Bronchial epithelial cell (primary cell): Measurements from ENCODE around the gene RAB40C. TPM values are rescaled to one million over a fixed set of nuclear protein-coding genes. Genes with fewer than 3 reads are reported as not detected.

Experiments
- DNase-seq: peaks from one replicate; pipeline ENCODE4 v3.0.0-alpha.2; 2010; ENCODE audit warnings: low read depth
- FAIRE-seq: peaks from 2 replicates; lab custom pipeline; 2011; peaks lifted over from hg19 to GRCh38; lab: Jason Lieb, UNC
- H3K27me3 ChIP-seq: 2 replicates; pipeline ENCODE4 v1.5.1; 2011; ENCODE audit warnings: low read length; ENCODE audit not compliant: control insufficient read depth, insufficient read depth
- H3K36me3 ChIP-seq: 2 replicates; pipeline ENCODE4 v1.5.1; 2011; ENCODE audit warnings: low read length; ENCODE audit not compliant: control insufficient read depth, insufficient read depth
- H3K4me3 ChIP-seq: 2 replicates; pipeline ENCODE4 v1.5.1; 2011; ENCODE audit warnings: mild to moderate bottlenecking, low read depth, low read length, control low read depth
- total RNA-seq: library from RNA; depleted of rRNA; stranded (reverse); fragments of >200 nt; gene quantifications from 2 replicates; pipeline ENCODE4 v1.2.1, GENCODE V29; 2014
- TF ChIP-seq, protein P1 (sequence below): IDR thresholded peaks from 2 replicates; pipeline ENCODE4 v1.5.1; 2011; ENCODE audit warnings: mild to moderate bottlenecking, moderate library complexity, low read length, control low read depth, inconsistent platforms; ENCODE audit not compliant: insufficient read depth, severe bottlenecking

Gene RAB40C
- total RNA-seq, 1 donor from 2014 or later: 10.8 TPM

DNA sequence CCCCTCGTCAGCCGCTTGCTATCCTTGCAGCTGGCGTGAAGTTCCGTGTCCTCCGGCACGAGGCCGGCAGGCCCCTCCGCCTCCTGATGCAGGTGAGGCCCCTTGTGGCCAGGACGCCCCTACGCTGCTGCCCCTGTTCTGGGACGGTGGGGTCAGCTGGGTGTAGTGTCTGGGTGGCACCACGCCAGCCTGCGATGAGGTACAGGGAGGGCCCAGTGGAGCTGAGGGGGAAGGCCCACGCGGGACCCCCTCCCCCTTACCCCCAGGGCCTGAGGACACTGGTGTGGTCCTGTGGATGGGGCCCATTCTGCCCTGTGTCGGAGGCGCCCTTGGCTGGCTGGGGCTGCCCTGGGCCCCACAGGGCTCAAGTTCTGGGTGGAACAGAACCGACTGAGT is 7.7 kb upstream of the RAB40C start:
- Histone ChIP-seq H3K27me3 (no peaks in the 10 kb centered on the region), H3K36me3 (peaks cover 4% of the 10 kb centered on the region), H3K4me3 (no peak overlapping the region)
- no peak for FAIRE-seq
- no peak for DNase-seq
- TF ChIP-seq, protein P1, sequence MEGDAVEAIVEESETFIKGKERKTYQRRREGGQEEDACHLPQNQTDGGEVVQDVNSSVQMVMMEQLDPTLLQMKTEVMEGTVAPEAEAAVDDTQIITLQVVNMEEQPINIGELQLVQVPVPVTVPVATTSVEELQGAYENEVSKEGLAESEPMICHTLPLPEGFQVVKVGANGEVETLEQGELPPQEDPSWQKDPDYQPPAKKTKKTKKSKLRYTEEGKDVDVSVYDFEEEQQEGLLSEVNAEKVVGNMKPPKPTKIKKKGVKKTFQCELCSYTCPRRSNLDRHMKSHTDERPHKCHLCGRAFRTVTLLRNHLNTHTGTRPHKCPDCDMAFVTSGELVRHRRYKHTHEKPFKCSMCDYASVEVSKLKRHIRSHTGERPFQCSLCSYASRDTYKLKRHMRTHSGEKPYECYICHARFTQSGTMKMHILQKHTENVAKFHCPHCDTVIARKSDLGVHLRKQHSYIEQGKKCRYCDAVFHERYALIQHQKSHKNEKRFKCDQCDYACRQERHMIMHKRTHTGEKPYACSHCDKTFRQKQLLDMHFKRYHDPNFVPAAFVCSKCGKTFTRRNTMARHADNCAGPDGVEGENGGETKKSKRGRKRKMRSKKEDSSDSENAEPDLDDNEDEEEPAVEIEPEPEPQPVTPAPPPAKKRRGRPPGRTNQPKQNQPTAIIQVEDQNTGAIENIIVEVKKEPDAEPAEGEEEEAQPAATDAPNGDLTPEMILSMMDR: no peak

DNA sequence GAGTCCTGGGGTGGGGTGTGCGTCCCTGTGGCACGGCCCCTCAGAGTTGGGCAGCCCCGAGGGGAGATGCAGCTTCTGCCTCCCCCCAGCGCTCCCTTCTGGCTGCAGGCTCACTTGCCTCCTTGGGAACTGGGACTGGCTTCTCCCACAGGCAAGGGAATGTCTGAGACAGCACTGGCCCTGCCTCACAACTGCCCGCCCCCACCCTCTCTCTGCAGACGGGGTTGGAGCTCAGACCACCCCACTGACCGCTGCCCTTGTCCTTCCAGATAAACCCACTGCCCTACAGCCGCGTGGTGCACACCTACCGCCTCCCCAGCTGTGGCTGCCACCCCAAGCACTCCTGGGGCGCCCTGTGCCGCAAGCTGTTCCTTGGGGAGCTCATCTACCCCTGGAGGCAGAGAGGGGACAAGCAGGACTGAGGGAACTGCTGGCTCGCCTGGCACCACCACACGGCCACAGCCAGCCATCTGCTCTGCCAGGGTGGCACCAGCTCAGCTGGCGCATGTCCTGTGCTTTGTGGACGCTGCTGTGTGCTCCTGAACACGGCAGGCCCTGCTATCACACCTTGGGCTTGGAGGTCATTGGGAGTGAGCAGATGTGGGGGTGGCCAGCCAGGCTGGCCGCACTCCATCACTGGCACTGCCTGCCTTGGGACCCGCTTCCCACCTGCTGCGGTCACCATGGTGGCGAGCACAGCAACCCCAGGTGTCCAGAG is 7.1 kb upstream of the RAB40C start:
- TF ChIP-seq, protein P1: no peak
- FAIRE-seq (no peak), DNase-seq (no peak)
- Histone ChIP-seq H3K36me3 (peaks cover 4% of the 10 kb centered on the region), H3K27me3 (no peaks in the 10 kb centered on the region), H3K4me3 (no peak overlapping the region)

DNA sequence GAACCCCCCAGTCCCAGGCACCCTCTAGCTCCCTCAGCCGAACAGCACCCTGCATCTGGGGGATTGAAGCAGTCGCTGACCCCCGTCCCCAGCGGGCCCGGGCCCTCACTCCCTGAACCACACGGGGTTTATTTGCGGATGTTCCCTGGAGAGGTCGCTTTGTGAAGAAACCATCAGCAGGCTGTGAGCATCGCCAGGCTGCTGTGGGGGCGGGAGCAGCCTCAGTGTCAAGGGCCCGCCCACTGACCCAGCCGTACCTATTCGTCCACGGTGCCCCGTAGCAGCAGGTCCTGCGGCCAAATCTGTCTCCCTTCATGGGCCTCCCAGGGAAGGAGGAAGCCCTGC is 6.4 kb upstream of the RAB40C start:
- TF ChIP-seq, protein P1: no peak
- Histone ChIP-seq H3K36me3 (peaks cover 4% of the 10 kb centered on the region), H3K4me3 (no peak overlapping the region), H3K27me3 (no peaks in the 10 kb centered on the region)
- FAIRE-seq (no peak), DNase-seq (no peak)

DNA sequence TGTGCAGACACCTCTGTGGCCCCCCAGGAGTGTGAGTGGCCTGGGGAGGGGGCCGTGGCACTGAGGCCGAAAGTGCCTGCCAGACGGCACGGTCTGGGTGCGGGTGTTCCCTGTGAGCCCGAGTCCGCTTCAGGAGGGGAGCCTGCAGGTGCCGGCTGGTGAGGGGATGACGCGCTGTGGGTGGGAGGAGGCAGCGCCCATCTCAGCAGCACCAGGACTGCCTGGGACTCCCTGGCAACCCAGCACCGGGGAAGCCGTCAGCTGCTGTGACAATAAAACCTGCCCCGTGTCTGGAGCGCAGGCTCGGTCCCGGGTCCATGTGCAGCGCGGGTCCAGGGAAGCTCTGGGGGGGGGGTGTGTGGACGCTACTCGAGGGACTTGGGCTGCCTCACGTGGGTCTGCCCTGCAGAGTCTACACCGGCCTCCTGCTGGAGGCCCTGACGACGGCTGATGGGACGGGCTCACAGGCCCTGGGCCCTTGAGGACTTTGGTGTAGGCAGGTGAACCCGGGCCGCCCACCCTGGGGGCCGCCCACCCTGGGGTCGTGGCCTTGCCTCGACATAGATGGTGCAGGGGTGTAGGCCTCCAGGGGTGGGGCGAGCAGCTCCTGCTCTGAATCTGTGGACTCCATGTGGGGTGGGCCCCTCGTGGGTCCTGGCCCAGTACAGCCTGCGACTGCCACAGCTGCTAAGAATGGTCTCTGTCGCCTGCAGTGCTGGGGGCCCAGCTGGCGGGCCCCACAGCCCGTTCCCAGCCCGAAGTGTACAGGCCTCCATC is 5.9 kb upstream of the RAB40C start:
- no peak for DNase-seq
- no peak for FAIRE-seq
- no peaks in the 10 kb centered on the region for H3K27me3 ChIP-seq
- peaks cover 4% of the 10 kb centered on the region for H3K36me3 ChIP-seq
- no peak overlapping the region for H3K4me3 ChIP-seq
- TF ChIP-seq, protein P1: no peak

DNA sequence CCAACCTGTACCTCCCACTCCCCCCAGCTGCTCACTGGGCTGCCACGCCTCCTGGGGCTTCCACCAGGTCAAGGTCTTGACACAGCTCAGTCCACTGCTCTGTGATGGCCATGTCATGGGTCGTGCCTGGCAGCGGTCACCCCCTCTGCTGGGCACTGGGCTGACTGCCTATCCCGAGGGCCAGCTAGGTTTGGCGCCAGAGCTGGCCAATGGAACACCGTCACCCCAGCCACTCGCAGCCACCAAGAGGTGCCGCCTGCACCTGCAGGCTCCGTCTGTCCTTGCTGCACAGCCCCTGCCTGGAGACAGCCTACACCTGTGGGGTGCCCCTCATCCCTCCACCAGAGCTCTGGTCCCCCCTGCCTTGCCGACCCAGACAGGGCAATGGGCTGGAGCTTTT is 4.5 kb upstream of the RAB40C start:
- TF ChIP-seq, protein P1: peak; percentile 6
- no peak for DNase-seq
- Histone ChIP-seq H3K36me3 (peaks cover 2% of the 10 kb centered on the region), H3K4me3 (no peak overlapping the region), H3K27me3 (no peaks in the 10 kb centered on the region)
- FAIRE-seq: no peak
